Fibroblast of the aortic adventitia (primary cell): ENCODE measurements around the gene RASA1. TPM values are rescaled to one million over a fixed set of nuclear protein-coding genes. Genes with fewer than 3 reads are reported as not detected.

ENCODE experiments used
- DNase-seq: peaks from one replicate; pipeline ENCODE4 v3.0.0-alpha.2; 2010; ENCODE audit warnings: low read depth
- H3K4me3 ChIP-seq: 2 replicates; pipeline ENCODE4 v1.5.1; 2011; ENCODE audit warnings: low read depth, mild to moderate bottlenecking, control low read depth, low read length, moderate library complexity
- total RNA-seq: library from RNA; depleted of rRNA; stranded (reverse); fragments of >200 nt; gene quantifications from 2 replicates; pipeline ENCODE4 v1.2.3, GENCODE V29; 2012; ENCODE audit warnings: low replicate concordance
- TF ChIP-seq, protein P1 (sequence below): IDR thresholded peaks from 2 replicates; pipeline ENCODE4 v1.5.1; 2011; ENCODE audit warnings: mild to moderate bottlenecking, low read length, control low read depth, inconsistent platforms; ENCODE audit not compliant: insufficient read depth

RASA1 gene
- total RNA-seq, 1 donor = 46.2 TPM

DNA sequence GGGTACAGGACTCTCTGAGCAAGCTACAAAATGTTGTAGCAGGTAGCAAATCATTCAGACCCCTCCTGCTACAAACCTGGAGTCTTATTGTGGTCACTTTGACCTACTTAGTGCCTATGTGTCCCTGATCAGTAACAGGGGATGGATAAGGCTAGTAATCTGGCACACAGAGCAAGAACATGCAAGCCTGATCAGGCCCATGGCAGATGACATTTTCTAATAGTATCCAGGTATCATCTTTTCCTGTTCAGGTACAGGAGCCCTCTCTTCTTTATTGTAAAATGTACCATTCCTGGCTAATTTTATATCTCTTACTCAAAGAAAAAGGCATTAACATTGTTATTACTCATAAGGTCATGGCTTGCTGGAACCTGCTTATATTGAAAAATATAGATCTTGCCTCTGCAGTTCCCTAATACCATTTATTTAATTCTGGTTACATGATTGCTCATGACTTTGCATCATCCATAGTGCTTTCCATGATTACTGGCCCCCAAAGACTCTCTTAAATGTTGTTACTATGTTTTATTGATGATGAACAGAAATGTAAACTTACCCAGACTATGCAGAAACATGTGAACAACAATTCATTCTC is 163.3 kb downstream of the RASA1 start:
- H3K4me3 ChIP-seq = no peak overlapping the region
- TF ChIP-seq, protein P1, sequence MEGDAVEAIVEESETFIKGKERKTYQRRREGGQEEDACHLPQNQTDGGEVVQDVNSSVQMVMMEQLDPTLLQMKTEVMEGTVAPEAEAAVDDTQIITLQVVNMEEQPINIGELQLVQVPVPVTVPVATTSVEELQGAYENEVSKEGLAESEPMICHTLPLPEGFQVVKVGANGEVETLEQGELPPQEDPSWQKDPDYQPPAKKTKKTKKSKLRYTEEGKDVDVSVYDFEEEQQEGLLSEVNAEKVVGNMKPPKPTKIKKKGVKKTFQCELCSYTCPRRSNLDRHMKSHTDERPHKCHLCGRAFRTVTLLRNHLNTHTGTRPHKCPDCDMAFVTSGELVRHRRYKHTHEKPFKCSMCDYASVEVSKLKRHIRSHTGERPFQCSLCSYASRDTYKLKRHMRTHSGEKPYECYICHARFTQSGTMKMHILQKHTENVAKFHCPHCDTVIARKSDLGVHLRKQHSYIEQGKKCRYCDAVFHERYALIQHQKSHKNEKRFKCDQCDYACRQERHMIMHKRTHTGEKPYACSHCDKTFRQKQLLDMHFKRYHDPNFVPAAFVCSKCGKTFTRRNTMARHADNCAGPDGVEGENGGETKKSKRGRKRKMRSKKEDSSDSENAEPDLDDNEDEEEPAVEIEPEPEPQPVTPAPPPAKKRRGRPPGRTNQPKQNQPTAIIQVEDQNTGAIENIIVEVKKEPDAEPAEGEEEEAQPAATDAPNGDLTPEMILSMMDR = no peak
- no peak for DNase-seq

DNA sequence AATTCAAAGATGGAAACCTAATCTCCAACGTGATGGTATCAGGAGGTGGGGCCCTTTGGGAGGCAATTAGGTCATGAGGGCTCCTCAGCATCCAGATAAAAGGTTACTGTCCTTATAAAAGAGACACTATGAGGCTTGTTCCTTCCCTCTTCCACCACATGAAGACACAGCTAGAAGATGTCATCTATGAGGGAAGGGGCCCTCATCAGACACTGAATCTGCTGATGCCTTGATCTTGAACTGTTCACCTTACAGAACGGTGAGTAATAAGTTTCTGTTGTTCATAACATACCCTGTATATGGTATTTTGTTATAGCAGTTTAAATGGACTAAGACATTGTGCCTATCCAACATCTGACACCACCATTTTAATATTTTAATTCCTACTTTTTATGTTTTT is 164.8 kb downstream of the RASA1 start:
- TF ChIP-seq, protein P1 = no peak
- DNase-seq = no peak
- no peak overlapping the region for H3K4me3 ChIP-seq

DNA sequence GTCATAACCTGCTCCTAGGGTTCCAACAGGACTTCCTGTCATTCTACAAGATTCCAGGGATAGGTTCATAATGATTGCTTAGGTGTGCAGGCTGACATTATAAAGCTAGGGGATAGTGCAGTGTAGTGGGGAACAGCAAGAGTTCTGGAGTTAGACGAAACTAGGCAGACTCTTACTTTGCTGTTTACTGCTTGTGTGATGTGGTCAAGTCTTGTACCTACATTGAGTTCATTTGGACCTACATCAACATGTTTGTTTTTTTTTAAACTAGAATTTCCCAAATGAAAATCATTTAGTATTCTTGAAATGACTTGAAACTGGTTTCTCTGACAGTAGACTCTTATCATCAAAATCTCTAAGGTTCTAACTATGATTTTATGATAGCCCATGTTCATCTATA is 166.3 kb downstream of the RASA1 start:
- TF ChIP-seq, protein P1 = no peak

DNA sequence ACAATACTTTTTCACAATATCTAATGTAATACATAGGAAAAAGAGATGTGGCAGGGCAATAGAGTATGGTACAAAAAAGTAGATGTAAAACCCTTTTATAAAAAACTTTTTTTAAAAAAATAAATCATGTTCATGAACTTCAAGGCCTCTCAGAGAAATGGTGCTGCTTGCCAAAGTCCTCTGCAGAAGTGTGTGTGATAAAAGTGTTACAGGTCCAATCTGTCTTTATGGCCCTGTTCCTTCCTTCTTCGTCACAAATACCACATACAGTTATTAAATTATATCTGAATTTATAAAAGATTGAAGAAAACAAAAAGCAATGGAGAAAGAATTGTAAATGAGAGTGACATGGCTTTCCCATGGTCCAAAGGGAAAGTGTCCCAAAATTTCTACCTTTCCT is 166.8 kb downstream of the RASA1 start:
- TF ChIP-seq, protein P1 = no peak
- no peak for DNase-seq
- no peak overlapping the region for H3K4me3 ChIP-seq

More for the DNA sequence above, 166.3 kb downstream of the RASA1 start:
- no peak overlapping the region for H3K4me3 ChIP-seq
- no peak for DNase-seq

DNA sequence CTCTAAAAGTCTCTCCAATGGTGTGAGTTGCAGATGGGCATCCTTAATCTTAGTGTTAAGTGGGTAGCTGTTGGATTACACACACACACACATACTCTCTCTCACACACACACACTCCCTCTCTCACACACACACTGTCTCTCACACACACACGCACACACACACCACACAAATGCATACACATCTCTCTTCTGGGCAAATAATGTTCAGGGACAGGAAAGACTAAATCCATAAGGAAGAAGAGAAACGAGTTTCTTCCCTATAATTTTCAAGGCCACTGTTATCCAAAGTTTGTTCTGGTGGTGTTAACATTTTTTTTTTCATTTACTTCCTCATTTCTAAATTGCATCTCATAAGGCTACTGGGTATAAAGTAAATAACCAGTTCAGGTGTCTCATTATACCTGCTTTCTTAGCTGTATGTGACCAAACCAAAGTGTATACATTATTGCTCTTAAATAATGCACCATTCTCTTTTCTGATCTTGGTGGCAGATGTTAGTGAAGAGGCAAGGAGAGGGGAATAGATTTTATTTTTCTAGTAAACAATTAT is 167.5 kb downstream of the RASA1 start:
- TF ChIP-seq, protein P1 = no peak
- DNase-seq = no peak
- no peak overlapping the region for H3K4me3 ChIP-seq

DNA sequence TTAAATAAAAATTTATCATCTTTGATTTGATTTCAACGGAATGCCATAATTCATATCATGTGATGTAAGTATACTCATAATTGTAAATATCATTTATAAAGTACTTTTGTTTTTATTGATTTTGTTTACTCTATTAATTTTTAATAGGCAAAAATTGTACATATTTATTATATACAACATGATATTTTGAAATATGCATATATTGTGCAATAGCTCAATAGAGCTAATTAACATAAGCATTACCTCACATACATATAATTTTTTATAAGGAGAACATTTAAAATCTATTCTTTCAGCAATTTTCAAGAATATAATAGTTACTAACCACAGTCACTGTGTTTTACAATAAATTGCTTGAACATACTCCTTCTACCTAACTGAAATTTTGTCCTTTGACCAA is 170.0 kb downstream of the RASA1 start:
- H3K4me3 ChIP-seq = no peak overlapping the region
- TF ChIP-seq, protein P1 = no peak
- no peak for DNase-seq

DNA sequence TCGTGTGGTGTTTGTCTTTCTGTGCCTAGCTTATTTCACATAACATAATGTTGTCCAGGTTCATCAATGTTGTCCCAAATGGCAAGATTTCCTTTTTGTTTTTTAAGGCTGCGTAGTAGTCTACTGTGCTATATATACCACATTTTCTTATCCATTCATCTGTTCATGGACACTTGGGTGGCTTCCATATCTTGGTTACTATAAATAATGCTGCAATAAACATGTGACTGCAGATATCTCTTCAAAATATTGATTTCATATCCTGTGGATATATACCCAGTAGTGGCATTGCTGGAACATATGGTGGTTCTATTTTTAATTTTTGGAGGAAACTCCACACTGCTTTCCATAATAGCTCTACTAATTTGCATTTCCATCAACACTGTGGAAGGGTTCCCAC is 170.5 kb downstream of the RASA1 start:
- TF ChIP-seq, protein P1 = no peak
- DNase-seq = no peak
- H3K4me3 ChIP-seq = no peak overlapping the region
